Tibial nerve (tissue), 4 donors: ENCODE results near the gene IFNAR2. TPM values are rescaled to one million over a fixed set of nuclear protein-coding genes. Genes with fewer than 3 reads are reported as not detected.
A peak's percentile ranks its signal among the peaks of the same experiment; 100 is the strongest.

Experiments used
- DNase-seq, 2 donors: peaks; one replicate each; pipeline ENCODE4 v3.0.0-alpha.2; 2019; ENCODE audit warnings: low spot score in 2 of 2
- H3K27ac ChIP-seq, 4 donors: fragments of 200-600 bp; sonication (generic) in 3 of 4; one replicate each; pipeline ENCODE4 v1.5.1; 2017 to 2019; ENCODE audit warnings: mild to moderate bottlenecking in 1 of 4
- H3K27me3 ChIP-seq, 2 donors: fragments of 200-600 bp; sonication (generic) in 1 of 2; one replicate each; pipeline versions ENCODE4 v1.5.1 to v1.6.0; 2017 to 2019
- H3K36me3 ChIP-seq, 3 donors: fragments of 200-600 bp; sonication (generic); one replicate each; pipeline ENCODE4 v1.5.1; 2018 to 2019
- H3K4me1 ChIP-seq, 4 donors: fragments of 200-600 bp; sonication (generic) in 3 of 4; one replicate each; pipeline ENCODE4 v1.5.1; 2017 to 2019
- H3K4me3 ChIP-seq, 4 donors: fragments of 200-600 bp; sonication (generic) in 3 of 4; one replicate each; pipeline ENCODE4 v1.5.1; 2017 to 2019; ENCODE audit warnings: mild to moderate bottlenecking in 1 of 4, moderate library complexity in 1 of 4
- H3K9me3 ChIP-seq, 4 donors: fragments of 200-600 bp; sonication (generic) in 3 of 4; one replicate each; pipeline ENCODE4 v1.5.1; 2017 to 2019
- EP300 ChIP-seq, 2 donors: sonication (generic); formaldehyde crosslinking; IDR thresholded peaks; one replicate each; pipeline ENCODE4 v1.6.1; 2017; ENCODE audit warnings: antibody characterized with exemption in 2 of 2, mild to moderate bottlenecking in 1 of 2
- POLR2A ChIP-seq, 2 donors: fragments of 450-650 bp; IDR thresholded peaks; one replicate each; pipeline ENCODE4 v1.6.1; 2017; ENCODE audit warnings: antibody characterized with exemption in 2 of 2, mild to moderate bottlenecking in 2 of 2, moderate library complexity in 2 of 2
- WGBS, 2 donors: methylation state at CpG; one replicate each; pipeline ENCODE4 v1.1.5; 2018; 5-methylcytosine and 5-hydroxymethylcytosine counted together
- total RNA-seq, 4 donors: library from RNA; depleted of rRNA; stranded (reverse); fragments of >200 nt; gene quantifications; one replicate each; pipeline ENCODE4 v1.1.0, GENCODE V29; 2016
- TF ChIP-seq, protein P1 (sequence below), 5 experiments: fragments of 200-600 bp in 3 of 5; fragments of 450-650 bp in 2 of 5; sonication (generic) in 3 of 5; IDR thresholded peaks; one replicate each; pipeline ENCODE4 v1.5.1; 2016 to 2019; ENCODE audit warnings: antibody characterized with exemption in 5 of 5, mild to moderate bottlenecking in 3 of 5, moderate library complexity in 2 of 5

Gene IFNAR2
- total RNA-seq, 4 donors from 2014 or later, result 12.3 to 47.4 (median 29.4) TPM

DNA sequence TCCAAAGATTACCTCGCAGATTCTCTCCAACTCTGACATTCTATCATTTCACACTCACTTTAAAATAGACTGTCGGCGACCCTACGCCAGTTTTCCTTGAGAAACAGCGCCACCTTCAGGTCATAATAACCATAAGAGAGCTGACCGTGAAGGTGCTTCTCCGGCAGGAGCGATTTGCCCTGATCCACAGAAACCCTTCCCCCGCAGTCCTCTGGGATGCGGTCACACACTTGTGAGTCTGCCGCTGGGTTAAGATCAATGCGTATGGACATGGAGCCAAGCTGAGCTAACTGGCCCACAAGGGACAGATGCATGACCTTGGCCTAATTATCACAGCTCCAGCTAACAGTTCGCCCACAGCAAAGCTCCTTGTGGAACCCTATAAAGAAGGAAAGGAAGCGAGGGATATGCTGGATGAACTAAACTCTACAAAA lies 32.8 kb upstream of the IFNAR2 start:
- 9 to 12% methylated on average over 14 of the region's 14 CpGs for WGBS, 2 donors
- H3K36me3 ChIP-seq, result no peaks in the 10 kb centered on the region
- TF ChIP-seq, protein P1, sequence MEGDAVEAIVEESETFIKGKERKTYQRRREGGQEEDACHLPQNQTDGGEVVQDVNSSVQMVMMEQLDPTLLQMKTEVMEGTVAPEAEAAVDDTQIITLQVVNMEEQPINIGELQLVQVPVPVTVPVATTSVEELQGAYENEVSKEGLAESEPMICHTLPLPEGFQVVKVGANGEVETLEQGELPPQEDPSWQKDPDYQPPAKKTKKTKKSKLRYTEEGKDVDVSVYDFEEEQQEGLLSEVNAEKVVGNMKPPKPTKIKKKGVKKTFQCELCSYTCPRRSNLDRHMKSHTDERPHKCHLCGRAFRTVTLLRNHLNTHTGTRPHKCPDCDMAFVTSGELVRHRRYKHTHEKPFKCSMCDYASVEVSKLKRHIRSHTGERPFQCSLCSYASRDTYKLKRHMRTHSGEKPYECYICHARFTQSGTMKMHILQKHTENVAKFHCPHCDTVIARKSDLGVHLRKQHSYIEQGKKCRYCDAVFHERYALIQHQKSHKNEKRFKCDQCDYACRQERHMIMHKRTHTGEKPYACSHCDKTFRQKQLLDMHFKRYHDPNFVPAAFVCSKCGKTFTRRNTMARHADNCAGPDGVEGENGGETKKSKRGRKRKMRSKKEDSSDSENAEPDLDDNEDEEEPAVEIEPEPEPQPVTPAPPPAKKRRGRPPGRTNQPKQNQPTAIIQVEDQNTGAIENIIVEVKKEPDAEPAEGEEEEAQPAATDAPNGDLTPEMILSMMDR (IDR thresholded peaks at IDR 0.05), result peak; percentile 65 to 86 (median 76)
- TF ChIP-seq EP300 (IDR thresholded peaks at IDR 0.05) (no peak), POLR2A (IDR thresholded peaks at IDR 0.05) (no peak)
- H3K9me3 ChIP-seq, result no peaks in the 10 kb centered on the region
- no peak overlapping the region for H3K4me3 ChIP-seq
- peak; percentile 23 to 79 for DNase-seq
- H3K27me3 ChIP-seq, result no peaks in the 10 kb centered on the region
- peaks cover 0 to 54% (median 26%) of the 10 kb centered on the region in 4 donors for H3K4me1 ChIP-seq
- H3K27ac ChIP-seq, result peak overlapping the region in 2 of 4 donors; percentile 77 to 85

DNA sequence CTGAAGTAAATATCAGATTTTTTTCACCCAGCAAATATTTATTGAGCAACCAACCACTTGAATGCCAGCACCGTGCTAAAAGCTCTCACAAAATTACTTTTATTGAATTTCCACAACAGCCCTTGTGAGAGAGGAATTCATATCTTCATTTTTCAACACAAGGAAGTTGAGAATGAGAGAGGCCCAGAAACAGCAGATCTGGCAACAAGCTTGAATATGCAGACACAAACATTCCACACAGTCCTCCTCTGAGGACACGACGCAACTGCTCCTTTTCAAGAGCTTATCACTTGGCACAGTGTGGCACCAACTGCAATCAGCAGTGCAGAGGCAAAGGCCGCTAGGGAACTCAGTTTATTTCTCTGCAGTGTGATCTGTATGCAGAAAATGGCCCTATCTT lies 32.2 kb upstream of the IFNAR2 start:
- Histone ChIP-seq H3K27ac (peak overlapping the region in 2 of 4 donors; percentile 77 to 85), H3K36me3 (no peaks in the 10 kb centered on the region), H3K27me3 (no peaks in the 10 kb centered on the region), H3K4me3 (no peak overlapping the region), H3K4me1 (peaks cover 0 to 54% (median 26%) of the 10 kb centered on the region in 4 donors), H3K9me3 (no peaks in the 10 kb centered on the region)
- DNase-seq, result no peak
- no peak for TF ChIP-seq POLR2A (IDR thresholded peaks at IDR 0.05)
- no peak for TF ChIP-seq EP300 (IDR thresholded peaks at IDR 0.05)
- TF ChIP-seq, protein P1 (IDR thresholded peaks at IDR 0.05), result no peak
- WGBS, 2 donors, result 27 to 33% methylated on average over 4 of the region's 4 CpGs

DNA sequence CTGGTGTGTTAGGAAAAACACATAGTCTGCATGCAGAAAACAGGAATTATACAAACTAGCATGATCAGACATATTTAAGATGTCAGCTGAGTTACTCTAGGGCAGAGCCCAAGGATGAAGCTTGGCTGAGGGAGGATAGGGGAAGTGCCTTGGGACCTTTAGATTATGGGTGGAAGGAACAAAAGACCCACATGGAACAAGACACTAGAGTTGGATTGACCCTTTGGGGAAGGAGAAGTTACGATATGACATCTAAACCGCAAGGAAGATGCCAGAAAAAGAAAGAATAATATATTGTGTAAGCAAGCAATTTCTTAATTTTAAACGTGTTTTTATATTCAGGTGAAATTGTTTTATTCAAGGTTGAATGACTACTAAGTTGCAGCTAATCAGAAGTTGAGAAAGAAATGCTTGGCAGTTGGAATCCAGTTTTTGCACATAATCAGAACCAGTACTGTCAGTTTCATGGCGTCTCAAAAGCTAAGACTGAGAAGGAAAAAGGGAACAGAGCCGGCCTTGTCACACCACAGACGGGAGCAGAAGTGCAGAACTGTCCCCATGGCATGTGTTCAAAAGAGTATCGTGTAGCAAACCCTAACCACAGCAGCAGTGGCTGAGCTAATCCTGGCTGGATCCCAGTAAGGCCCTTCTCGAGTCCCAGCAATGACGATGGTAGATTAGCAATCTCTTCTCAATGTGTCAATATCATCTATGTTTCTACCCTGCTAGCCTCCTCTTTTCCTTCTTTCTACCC lies 31.2 kb upstream of the IFNAR2 start:
- WGBS, 2 donors, result 31 to 38% methylated on average over 9 of the region's 9 CpGs
- Histone ChIP-seq H3K4me1 (peaks cover 0 to 59% (median 26%) of the 10 kb centered on the region in 4 donors), H3K4me3 (no peak overlapping the region), H3K27ac (peak overlapping the region; percentile 27 to 85 (median 70)), H3K36me3 (no peaks in the 10 kb centered on the region), H3K9me3 (no peaks in the 10 kb centered on the region), H3K27me3 (no peaks in the 10 kb centered on the region)
- peak in 1 of 2 donors; percentile 8 for TF ChIP-seq POLR2A (IDR thresholded peaks at IDR 0.05)
- peak; percentile 32 to 69 for TF ChIP-seq EP300 (IDR thresholded peaks at IDR 0.05)
- TF ChIP-seq, protein P1 (IDR thresholded peaks at IDR 0.05), result no peak
- peak; percentile 50 to 65 for DNase-seq

DNA sequence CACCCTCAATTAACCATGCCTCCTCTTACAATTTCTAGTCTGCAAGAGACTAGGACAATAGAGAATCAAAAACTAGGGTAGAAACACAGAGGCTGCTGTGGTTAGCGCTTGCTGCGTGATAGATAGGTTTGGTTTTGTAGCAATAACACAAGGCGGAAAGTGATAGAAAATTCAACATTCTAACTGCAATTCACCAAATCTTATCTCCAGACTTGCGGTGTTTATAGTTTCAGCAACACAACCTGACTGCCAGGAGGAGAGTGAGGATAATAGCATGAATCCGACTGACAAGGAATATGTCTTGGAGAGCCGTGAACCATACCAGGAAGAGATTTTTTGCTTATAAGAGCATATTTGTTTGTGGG lies 30.7 kb upstream of the IFNAR2 start:
- Histone ChIP-seq H3K4me1 (peaks cover 0 to 63% (median 26%) of the 10 kb centered on the region in 4 donors), H3K9me3 (no peaks in the 10 kb centered on the region), H3K36me3 (no peaks in the 10 kb centered on the region), H3K27ac (peak overlapping the region; percentile 27 to 85 (median 70)), H3K27me3 (no peaks in the 10 kb centered on the region), H3K4me3 (no peak overlapping the region)
- TF ChIP-seq POLR2A (IDR thresholded peaks at IDR 0.05), result peak in 1 of 2 donors; percentile 4
- TF ChIP-seq, protein P1 (IDR thresholded peaks at IDR 0.05), result no peak
- no peak for DNase-seq
- 80 to 82% methylated on average over 6 of the region's 6 CpGs for WGBS, 2 donors

DNA sequence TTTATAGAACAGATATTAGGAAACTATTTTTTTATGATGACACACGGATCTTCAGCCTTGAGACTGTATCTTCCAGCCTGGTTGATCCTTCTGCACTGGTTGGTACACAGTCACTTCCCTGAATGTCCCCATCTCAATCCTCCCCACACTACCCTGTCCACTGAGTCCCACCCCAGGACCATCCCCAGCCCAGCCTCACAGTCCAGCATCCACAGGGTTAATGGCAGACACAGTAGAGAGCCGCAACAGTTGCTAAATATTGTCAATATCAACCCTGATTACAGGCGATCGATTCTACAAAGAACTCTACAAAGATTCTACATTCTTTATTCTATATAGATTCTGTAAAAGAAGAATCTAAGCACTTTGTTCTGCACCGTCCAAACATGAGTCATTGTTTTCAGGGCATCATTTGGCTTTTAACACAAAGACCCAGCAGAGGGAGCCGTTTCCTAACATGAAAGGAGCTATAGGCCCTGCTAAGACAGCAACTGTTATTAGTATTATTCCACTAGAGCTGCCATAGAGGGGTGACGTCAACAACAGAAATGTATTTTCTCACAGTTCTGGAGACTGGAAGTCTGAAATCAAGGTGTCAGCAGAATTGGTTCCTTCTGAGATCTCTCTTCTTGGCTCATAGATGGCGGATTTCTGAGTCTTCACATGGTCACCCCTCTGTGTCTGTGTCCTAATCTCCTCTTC lies 30.1 kb upstream of the IFNAR2 start:
- DNase-seq, result peak; percentile 65 to 98
- Histone ChIP-seq H3K9me3 (no peaks in the 10 kb centered on the region), H3K27ac (peak overlapping the region; percentile 27 to 85 (median 70)), H3K27me3 (no peaks in the 10 kb centered on the region), H3K4me1 (peaks cover 0 to 66% (median 28%) of the 10 kb centered on the region in 4 donors), H3K36me3 (no peaks in the 10 kb centered on the region), H3K4me3 (no peak overlapping the region)
- TF ChIP-seq EP300 (IDR thresholded peaks at IDR 0.05), result peak in 1 of 2 donors; percentile 87
- TF ChIP-seq, protein P1 (IDR thresholded peaks at IDR 0.05), result peak; percentile 57 to 89 (median 81)
- no peak for TF ChIP-seq POLR2A (IDR thresholded peaks at IDR 0.05)
- 16 to 17% methylated on average over 8 of the region's 8 CpGs for WGBS, 2 donors
